GM12892 (cell line): ENCODE data around the gene PDGFA.

Experiments
- POLR2A ChIP-seq: IDR thresholded peaks from 2 replicates; pipeline ENCODE4 v1.6.1; 2011; ENCODE audit warnings: low read depth, low read length, control low read depth
- POLR2AphosphoS5 ChIP-seq: IDR thresholded peaks from 2 replicates; pipeline ENCODE4 v1.6.1; 2011; ENCODE audit warnings: low read depth, low read length, control low read depth
- TAF1 ChIP-seq: IDR thresholded peaks from 2 replicates; pipeline ENCODE4 v1.6.1; 2011; ENCODE audit warnings: low read depth, mild to moderate bottlenecking, control low read depth, low read length, borderline replicate concordance

DNA sequence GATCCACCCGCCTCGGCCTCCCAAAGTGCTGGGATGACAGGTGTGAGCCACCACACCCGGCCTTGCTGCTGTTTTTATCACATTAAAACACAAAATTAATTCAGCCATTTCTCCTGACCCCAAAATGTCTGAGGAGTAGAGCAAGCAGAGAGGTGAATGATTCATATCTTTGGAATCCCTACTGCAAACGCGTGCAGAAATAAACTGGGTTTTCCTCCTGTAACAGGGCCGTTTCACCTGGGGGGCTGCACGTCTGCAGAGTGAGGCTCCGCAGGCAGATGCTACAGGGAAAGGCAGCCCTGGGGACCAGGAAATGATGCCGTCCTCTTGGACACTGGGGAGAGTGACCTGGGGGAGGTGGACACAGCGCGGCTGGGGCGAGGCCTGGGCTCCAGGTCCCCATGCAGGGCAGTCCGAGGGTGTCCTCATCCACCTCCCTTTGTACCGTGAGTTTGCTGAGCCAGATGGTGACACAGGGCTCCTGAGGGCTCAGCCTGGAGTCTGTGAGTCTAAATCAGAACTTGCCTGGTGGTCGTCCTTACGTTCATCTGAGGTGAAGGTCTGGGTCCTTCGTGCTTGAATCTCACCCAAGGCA is 41.9 kb downstream of the PDGFA start:
- TF ChIP-seq POLR2AphosphoS5 (no peak), TAF1 (no peak), POLR2A (no peak)
